ENCODE data around the gene NMU.

Gene NMU

DNA sequence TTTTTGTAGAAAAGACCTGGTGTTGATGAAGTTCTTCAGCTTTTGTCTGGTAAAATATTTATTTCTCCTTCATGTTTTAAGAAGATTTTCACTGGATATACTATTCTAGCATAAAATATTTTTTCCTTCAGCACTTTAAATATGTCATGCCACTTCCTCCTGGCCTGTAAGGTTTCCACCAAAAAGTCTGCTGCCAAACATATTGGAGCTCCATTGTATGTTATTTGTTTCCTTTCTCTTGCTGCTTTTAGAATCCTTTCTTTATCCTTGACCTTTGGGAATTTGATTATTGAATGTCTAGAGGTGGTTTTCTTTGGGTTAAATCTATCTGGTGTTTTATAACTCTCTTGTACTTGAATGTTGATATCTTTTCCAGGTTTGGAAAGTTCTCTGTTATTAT lies 35.6 kb upstream of the NMU start:
- no peak overlapping the region for H3K4me3 ChIP-seq (ENCODE audit: control insufficient read depth, low read depth, low read length)
- TF ChIP-seq, protein P1, sequence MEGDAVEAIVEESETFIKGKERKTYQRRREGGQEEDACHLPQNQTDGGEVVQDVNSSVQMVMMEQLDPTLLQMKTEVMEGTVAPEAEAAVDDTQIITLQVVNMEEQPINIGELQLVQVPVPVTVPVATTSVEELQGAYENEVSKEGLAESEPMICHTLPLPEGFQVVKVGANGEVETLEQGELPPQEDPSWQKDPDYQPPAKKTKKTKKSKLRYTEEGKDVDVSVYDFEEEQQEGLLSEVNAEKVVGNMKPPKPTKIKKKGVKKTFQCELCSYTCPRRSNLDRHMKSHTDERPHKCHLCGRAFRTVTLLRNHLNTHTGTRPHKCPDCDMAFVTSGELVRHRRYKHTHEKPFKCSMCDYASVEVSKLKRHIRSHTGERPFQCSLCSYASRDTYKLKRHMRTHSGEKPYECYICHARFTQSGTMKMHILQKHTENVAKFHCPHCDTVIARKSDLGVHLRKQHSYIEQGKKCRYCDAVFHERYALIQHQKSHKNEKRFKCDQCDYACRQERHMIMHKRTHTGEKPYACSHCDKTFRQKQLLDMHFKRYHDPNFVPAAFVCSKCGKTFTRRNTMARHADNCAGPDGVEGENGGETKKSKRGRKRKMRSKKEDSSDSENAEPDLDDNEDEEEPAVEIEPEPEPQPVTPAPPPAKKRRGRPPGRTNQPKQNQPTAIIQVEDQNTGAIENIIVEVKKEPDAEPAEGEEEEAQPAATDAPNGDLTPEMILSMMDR (conservative IDR thresholded peaks at IDR 0.05; ENCODE audit: control insufficient read depth, insufficient read depth, low read depth, low read length) = no peak
- DNase-seq (ENCODE audit: low read depth) = no peak

DNA sequence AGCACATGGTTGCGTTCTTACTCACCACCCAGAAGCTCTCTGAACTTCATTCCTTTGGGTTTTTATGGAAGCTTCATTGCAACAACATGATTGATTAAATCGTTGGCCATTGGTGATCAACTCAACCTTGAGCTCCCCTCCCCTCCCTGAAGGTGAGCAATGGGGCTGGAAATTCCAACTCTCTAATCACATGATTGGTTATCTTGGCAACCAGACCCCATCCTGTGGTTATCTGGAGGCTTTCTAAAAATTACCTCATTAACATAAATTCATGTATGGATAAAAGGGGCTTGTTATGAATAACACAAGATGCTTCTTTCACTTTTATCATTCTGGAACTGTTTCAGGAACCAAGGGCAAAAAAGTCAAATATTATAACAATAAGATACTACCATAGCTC lies 34.6 kb upstream of the NMU start:
- no peak overlapping the region for H3K4me3 ChIP-seq (ENCODE audit: control insufficient read depth, low read depth, low read length)
- DNase-seq (ENCODE audit: low read depth) = no peak
- TF ChIP-seq, protein P1 (conservative IDR thresholded peaks at IDR 0.05; ENCODE audit: control insufficient read depth, insufficient read depth, low read depth, low read length) = no peak

DNA sequence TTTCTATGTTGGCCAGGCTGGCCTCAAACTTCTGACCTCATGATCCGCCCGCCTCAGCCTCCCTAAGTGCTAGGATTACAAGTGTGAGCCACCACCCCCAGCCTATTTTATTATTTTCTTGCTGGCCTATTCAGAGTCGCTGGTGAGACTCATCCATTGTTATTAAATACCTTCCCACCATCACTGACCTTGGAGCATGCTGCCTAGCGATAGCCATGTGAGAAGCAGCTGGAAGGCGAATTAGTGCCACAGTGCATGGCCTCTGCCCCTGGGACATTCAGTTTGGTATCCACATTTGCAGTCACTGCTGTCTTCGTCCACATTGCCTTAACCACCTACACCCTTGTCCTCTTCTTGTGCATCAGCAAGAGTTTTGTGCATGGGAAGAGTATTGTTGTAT lies 32.4 kb upstream of the NMU start:
- H3K4me3 ChIP-seq (ENCODE audit: control insufficient read depth, low read depth, low read length) = no peak overlapping the region
- DNase-seq (ENCODE audit: low read depth) = no peak
- TF ChIP-seq, protein P1 (conservative IDR thresholded peaks at IDR 0.05; ENCODE audit: control insufficient read depth, insufficient read depth, low read depth, low read length) = no peak

DNA sequence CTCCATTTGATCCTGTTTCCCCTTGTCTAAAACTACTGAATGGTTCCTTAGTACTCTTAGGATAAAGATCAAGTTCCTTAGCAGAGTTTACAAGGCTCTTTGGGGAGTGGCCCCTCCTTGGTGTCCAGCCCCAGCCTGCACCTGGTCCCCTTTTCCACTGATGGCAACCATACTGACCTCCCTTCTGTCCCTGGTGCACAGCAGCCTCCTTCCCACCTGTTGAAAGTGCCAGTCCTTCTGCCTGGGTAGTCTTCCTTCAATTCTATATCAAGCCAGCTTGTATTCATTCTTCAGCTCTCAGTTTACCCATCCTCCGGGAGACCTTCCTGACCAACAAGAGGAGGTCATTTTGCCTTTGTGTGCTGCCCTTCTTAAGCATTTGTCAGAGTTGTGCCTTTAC lies 30.4 kb upstream of the NMU start:
- H3K4me3 ChIP-seq (ENCODE audit: control insufficient read depth, low read depth, low read length) = no peak overlapping the region
- TF ChIP-seq, protein P1 (conservative IDR thresholded peaks at IDR 0.05; ENCODE audit: control insufficient read depth, insufficient read depth, low read depth, low read length) = no peak

DNA sequence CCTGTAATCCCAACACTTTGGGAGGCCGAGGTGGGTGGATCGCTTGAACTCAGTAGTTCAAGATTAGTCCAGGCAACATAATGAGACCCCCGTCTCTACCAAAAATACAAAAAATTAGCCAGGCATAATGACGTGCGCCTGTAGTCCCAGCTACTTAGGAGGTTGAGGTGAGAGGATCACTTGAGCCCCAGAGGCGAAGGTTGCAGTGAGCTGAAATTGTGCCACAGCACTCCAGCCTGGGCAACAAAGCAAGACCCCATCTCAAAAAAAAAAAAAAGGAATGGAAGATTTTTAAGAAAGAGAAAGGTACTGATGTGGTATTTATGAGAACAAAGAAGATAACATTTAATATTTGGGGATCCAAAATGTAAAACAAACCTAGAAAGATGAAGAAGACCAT lies 27.0 kb upstream of the NMU start:
- DNase-seq (ENCODE audit: low read depth) = no peak
- TF ChIP-seq, protein P1 (conservative IDR thresholded peaks at IDR 0.05; ENCODE audit: control insufficient read depth, insufficient read depth, low read depth, low read length) = no peak
- no peak overlapping the region for H3K4me3 ChIP-seq (ENCODE audit: control insufficient read depth, low read depth, low read length)

More for the DNA sequence above, 30.4 kb upstream of the NMU start:
- no peak for DNase-seq (ENCODE audit: low read depth)

DNA sequence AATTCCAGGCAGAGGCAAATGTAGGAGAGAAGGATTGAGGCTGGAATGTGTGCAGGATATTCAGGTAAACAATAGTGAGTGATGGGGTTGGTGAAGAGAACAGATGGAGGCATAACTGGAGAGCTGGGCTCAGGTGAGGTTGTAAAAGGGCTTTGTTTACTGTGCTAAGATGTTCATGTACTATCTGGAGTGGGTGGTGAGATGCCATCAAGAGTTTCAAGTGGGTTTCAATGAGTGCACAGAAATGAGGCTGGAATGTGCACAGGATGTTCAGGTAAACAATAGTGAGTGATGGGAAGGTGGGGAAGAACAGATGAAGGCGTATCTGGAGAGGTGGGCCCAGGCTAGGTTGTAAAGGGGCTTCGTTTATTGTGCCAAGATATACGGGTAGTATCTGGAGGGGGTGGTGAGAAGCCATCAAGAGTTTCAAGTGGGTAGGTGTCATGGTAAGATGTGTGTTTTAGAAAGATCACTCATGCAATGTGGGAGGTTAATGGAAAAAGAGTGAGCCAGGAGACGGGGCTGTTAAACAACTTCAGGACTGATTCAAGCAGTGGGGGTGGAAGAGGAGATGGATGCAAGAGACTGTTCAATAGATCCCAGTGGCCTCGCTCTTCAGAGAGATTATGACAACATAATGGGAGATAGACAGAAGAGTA lies 25.4 kb upstream of the NMU start:
- H3K4me3 ChIP-seq (ENCODE audit: control insufficient read depth, low read depth, low read length) = no peak overlapping the region
- no peak for DNase-seq (ENCODE audit: low read depth)
- TF ChIP-seq, protein P1 (conservative IDR thresholded peaks at IDR 0.05; ENCODE audit: control insufficient read depth, insufficient read depth, low read depth, low read length) = no peak

DNA sequence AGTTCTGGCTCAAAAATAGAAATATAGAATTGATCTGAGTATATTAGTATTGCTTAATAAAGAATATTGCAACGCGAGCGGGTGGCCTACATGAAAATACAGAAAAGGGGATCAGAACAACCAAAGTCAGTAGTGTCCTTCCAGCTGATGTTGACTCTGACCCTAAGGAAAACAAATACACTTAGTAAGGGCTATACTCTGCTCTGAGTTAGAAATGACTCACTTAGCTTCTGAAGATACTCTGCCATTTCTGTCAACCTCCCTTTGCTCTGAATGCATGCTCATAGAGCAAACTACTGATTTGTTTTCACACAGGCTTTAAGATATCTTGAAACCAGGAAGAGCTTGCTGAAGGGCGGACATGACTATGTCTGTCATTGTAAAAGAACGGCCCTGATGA lies 22.6 kb upstream of the NMU start:
- no peak overlapping the region for H3K4me3 ChIP-seq (ENCODE audit: control insufficient read depth, low read depth, low read length)
- TF ChIP-seq, protein P1 (conservative IDR thresholded peaks at IDR 0.05; ENCODE audit: control insufficient read depth, insufficient read depth, low read depth, low read length) = no peak
- no peak for DNase-seq (ENCODE audit: low read depth)
